ENCODE measurements around the gene PCSK9.

DNA sequence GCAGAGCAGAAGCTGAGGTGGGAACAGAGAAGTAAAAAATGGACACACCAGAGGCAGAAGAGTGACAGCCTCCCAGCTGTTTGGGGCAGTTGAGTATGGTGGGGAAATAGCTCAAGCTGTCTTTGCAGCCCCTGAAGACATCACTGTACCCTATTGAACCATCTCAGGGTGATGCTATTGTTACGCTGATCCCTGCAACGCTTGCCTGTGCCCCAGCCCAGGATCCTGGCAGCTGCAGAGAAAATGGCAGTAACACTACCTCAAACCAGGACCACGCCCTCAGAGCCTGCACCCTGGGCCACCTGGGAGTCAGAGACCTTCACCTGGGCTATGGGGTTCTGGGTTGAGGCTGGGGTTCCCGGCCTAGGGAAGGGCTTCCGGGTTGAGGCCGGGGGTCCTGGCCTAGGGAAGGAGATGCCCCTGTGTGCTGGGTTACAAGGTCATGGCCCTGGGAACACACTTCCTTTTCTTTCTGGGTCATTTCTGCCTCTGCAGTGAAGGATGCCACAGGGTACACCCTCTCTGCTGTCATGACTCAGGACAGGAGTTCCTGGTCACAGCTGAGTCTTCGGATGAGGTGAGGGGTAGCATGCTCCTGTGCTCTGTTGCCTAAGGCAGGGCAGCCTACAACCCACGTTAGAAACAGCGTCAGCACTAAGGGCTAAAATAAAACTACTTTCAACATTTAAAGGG lies 29.0 kb upstream of the PCSK9 start:
- TF ChIP-seq, protein P1, sequence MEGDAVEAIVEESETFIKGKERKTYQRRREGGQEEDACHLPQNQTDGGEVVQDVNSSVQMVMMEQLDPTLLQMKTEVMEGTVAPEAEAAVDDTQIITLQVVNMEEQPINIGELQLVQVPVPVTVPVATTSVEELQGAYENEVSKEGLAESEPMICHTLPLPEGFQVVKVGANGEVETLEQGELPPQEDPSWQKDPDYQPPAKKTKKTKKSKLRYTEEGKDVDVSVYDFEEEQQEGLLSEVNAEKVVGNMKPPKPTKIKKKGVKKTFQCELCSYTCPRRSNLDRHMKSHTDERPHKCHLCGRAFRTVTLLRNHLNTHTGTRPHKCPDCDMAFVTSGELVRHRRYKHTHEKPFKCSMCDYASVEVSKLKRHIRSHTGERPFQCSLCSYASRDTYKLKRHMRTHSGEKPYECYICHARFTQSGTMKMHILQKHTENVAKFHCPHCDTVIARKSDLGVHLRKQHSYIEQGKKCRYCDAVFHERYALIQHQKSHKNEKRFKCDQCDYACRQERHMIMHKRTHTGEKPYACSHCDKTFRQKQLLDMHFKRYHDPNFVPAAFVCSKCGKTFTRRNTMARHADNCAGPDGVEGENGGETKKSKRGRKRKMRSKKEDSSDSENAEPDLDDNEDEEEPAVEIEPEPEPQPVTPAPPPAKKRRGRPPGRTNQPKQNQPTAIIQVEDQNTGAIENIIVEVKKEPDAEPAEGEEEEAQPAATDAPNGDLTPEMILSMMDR (IDR thresholded peaks at IDR 0.05 in 4 of 5, conservative IDR thresholded peaks at IDR 0.05 in 1 of 5): no peak
- no peak for TF ChIP-seq POLR2A (IDR thresholded peaks at IDR 0.05)

Data from gastrocnemius medialis (tissue), 4 donors.